Measurements from ENCODE around the gene THBS2.
"Not testable (repeated sequence)": the region's sequence is repeated elsewhere in the genome, so short reads cannot be mapped to it uniquely, and the experiment has no call there.

Gene THBS2

DNA sequence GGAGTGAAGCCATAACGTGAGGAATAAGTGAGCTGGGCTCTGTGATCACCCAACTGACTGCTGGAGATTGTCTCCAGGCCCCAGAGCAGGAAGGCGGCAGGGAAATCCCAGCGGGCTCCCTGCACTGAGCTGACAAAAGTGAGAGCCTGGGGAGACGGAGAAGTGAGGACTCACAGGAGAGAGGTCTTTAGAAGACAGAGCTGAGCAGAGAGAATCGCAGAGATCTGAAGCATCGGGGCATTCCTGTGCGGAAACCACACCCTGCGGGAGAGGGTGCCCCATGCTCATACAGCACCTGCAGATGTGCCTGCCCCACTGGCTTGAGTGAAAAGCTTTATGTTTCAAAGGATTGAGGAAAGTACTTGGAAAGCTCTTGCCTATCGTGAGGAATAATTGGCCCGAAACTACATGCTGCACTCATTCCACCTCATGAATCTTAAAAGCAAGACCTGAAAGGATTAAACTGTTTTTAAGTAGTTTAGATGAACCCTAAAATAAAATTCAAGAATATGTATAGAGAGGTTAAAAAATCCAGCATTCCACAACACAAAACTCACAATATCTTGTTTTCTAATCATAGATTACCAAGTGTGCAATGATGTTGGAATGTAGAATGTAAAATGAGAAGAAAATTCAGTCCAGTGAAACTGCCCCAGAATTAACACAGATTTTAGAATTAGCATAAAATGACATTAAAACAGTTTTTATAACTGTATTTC lies 17.7 kb upstream of the THBS2 start:
- DNase-seq: no peak

- DNase-seq: not testable (repeated sequence)
Measured at GRCh38 chr6:169270077-169270380, 16.4 kb upstream of the THBS2 start.

DNA sequence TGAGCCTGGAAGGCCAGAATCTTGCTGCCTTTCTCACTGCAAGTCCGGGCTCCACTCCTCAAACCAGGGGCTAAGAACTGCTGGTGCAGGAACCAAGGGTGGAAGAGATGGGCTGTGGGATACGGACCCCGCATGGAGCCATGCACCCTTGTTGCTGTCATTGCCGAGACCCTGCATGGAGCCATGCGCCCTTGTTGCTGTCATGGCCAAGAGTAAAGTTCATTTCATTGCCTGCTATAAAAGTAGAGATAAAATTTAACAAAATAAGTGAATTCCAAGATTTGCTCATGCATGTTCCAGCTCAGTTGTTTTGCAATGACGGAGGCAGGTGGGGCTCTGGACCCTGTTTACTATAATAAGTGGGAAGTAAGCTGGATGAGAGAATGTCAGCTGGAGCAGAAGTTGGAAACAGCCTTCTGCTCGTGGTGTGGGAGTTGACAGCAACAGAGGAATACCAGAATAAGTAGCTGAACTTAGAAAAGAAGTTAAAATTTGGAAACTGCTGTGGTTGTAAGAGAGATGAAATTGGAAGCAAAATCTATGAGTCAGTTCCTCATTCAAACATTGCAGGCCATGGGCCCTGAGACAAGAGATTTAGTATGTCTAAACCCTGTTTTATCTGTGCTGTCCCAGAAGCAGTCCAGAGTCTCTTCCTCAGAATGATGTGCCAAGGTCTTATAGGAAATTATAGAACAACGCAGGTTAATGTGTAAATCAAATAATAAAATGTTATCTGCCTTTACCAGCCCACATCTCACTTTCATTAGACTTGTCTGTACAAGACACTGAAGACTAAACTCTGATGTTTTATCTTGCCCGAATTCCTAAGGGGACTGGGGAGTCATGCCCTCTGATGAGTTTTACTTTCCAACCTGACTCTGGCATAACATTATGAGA lies 15.8 kb upstream of the THBS2 start:
- DNase-seq: no peak

DNA sequence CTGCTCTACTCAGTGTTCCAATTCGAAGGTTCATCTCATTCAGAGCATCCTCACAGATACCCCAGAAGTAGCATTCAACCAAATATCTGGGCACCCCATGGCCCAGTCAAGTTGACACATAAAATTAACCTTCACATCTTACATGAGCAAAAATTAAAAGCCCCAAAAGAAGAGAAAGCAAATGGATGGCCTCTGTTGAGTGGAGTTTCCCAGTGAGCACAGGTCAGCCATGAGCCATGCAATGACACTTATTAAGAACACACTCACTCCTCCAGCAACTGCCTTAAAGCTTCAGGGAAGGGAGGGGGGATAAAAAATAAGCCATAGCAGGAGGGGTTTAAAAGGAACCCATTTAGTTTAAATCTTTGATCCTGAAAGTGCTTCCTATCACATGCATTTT lies 14.6 kb upstream of the THBS2 start:
- DNase-seq: no peak

DNA sequence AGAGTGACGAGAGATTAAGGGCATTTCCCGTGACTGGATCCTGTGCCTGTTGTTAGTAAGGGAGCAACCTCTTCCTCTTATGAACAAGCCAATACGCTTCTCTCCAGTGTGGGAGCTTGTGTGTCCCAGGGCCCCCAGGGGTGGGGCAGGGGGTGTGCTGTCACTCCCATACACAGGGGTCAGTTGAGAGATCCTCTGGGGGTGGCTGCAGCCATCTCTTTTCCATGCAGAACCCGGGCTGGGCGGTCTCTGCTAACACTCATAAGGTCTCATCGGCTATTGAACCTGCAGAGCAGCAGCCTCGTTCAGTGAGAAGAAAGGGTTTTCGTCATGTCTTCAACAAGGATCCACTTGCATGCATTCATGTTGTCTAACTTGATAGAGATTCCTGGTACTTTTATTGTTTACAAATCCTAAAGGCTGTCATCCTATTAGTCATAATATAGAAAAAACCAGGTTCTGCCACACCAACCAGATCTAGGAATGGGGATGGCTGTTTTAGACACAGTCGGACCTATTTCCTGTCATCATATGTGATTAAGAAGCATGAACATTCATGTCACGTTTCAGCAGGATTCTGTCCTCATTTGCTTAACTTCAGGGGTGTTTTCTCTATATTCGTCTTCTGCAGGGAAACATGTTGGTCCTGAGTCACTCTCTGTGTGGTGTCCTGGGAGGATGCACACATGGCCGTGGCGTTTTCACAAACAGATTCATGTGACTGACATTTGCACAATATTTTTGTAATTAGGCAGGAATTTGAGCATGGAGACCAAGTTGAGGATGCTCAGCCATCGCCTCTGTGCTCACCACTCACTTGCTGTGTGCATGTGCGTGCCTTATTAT lies 13.3 kb upstream of the THBS2 start:
- DNase-seq: no peak

GRCh38 chr6:169266261-169266660 lies 12.6 kb upstream of the THBS2 start:
- no peak for DNase-seq

GRCh38 chr6:169265486-169266131 lies 12.0 kb upstream of the THBS2 start:
- DNase-seq: no peak

- no peak for DNase-seq
Measured at GRCh38 chr6:169263836-169264608, 10.4 kb upstream of the THBS2 start.

- DNase-seq: no peak
Measured at GRCh38 chr6:169263374-169263773, 9.7 kb upstream of the THBS2 start.

GRCh38 chr6:169262602-169263001 lies 9.0 kb upstream of the THBS2 start:
- DNase-seq: not testable (repeated sequence)

- no peak for DNase-seq
Measured at GRCh38 chr6:169256518-169256917, 2.9 kb upstream of the THBS2 start.

GRCh38 chr6:169256061-169256460 lies 2.4 kb upstream of the THBS2 start:
- no peak for DNase-seq

DNA sequence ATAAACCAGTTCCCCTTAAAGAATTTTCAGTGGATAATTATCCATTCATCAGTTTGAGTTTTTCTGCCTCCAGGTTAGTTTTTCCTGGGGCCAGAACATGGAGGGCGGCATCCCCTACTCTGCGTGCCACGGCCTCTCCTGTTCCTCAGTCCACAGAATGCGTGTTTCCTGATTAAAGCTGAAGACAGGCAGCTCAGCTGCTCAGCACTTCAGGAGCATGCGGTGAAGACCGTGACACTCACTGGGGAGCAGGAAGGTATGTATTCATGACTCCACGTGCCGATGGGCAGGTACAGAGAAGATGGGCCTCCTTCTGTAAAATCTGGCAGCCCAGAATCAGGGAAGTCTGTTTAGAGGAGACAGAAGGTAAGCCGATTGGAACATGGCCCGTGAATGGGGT lies 2.0 kb upstream of the THBS2 start:
- no peak for DNase-seq

- DNase-seq: no peak
Measured at GRCh38 chr6:169254456-169255316, 1.0 kb upstream of the THBS2 start.

DNA sequence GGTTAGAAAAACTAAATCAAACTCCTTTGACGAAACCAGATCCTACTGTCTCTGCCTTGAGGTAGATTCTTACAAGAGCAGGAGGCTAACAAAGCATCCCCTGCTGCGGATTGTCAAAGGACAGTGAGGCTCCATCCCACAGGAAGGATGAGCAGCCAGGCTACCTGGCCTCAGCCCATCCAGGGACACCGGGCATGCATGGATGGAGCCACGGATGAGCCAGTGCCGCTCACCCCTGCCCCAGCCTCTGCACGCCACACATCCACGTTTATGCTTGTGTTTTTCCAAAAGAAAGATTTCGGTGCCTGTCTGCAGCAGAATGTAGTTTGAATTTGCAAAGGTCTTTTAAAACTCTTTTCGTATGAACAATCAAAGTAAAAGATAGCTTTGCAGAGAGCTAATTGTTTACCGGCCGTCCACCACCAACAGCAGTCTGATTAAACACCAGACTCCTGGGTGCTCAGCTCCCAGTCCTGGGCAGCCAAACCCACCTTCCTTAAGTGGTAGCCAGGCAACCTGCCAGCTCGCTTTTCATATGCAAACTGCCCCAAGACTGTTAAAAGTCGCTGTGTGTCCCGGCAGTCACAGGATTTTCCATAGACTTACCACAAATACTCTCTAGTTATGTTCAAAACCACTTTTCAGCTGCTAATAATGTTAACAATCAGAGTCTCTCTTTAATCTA lies 999 bp downstream of the THBS2 start:
- DNase-seq: no peak

DNA sequence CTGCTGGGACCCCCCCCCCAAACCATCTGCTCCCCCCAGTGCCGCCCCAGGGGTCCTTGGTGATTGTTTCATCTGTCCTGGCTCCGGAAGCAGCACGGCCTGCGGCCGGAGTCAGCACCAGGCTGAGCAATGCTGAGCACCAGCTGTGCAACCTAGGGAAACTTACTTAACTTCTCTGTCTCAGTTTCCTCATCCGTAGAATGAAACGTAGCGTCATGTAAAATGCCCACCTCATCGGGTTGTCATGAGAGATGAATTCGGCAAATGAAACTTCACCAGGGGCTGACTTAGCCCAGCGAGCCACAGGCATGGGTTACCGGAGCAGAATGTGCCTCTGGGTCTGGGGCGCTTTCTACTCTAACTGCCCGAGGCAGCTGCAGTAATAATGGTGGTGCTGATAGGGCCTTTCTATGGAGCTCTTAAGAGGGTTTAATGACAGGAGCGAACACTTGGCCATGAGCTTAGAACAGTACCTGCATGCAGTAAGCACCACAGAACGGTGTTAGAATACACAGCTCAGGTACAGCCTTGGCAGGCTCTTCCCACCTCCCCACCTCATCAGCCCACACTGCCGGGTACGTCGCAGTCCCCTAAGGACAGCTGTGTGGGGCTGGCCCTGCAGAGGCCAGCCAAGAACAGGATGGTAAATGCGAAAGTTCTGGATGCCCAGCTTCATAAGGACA lies 1.7 kb downstream of the THBS2 start:
- DNase-seq: no peak

- DNase-seq: no peak
Measured at GRCh38 chr6:169251371-169251802, 2.3 kb downstream of the THBS2 start.

DNA sequence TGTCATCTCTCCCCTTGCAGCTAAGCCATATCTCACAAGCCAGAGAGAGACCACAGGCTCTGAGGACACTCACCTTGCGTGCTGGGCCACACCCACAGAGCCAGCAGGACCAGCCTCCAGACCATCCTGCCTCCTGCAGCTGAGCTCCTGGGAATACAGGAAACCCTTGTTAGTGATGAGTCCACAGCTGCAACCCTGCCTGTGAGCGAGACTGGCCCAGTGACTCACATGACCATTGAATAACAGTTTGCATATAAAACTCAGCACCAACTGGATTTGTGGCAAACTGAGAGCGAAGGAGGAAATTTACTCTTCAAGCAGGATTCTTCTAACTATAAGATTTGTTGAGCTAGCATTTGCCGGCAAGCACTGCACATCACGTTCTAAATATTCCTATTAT lies 3.0 kb downstream of the THBS2 start:
- DNase-seq: no peak

DNA sequence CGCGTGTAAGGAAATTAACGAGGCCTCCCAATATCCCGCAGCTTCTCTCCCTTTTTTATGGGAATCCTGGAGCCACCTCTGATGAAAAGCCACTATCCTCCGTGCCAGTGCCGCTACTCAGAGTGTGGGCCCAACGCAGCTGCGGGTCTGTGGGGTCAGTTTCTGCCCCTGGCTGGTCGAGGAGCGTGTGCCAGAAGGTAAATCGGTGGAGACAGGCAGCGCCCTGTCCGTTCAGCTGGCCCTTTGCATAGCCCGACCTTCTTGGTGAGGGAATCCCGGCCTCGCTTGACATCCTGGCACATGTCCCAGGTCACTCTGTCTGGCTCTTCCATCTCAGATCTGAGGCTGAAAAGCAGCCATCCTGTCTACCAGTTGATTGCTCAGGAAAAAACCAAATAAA lies 4.6 kb downstream of the THBS2 start:
- DNase-seq: no peak

- DNase-seq: no peak
Measured at GRCh38 chr6:169248521-169248971, 5.1 kb downstream of the THBS2 start.

Measured in CD4-positive, alpha-beta T cell treated with Interleukin-17A for 4 hours (primary cell).